BJ (cell line): Measurements from ENCODE around the gene GABRR1. TPM values are rescaled to one million over a fixed set of nuclear protein-coding genes. Genes with fewer than 3 reads are reported as not detected.

Experiments used
- CTCF ChIA-PET: fragments of 350-600 bp; formaldehyde crosslinking; extraction: SDS; loops from one replicate; lab custom pipeline; 2021; ENCODE audit warnings: antibody characterized with exemption, inconsistent platforms; lab: Yijun Ruan, JAX
- POLR2A ChIA-PET: fragments of 300-600 bp; sonication (Branson Sonifier 250); formaldehyde crosslinking; extraction: SDS; loops from one replicate; lab custom pipeline; 2021; ENCODE audit warnings: antibody characterized with exemption; lab: Charles Lee
- DNase-seq: peaks from one replicate; pipeline ENCODE4 v3.0.0-alpha.2; 2011; ENCODE audit warnings: low read depth
- H3K27me3 ChIP-seq: 2 replicates; pipeline ENCODE4 v1.6.0; 2011; ENCODE audit warnings: low read length; ENCODE audit not compliant: control insufficient read depth, insufficient read depth
- H3K36me3 ChIP-seq: 2 replicates; pipeline ENCODE4 v1.5.1; 2011; ENCODE audit warnings: low read length; ENCODE audit not compliant: control insufficient read depth, insufficient read depth
- H3K4me3 ChIP-seq: 2 replicates; pipeline ENCODE4 v1.5.1; 2011; ENCODE audit warnings: low read depth, mild to moderate bottlenecking, control low read depth, low read length
- CTCF ChIP-seq: IDR thresholded peaks from 2 replicates; pipeline ENCODE4 v1.5.1; 2011; ENCODE audit warnings: low read depth, mild to moderate bottlenecking, control low read depth, inconsistent platforms, low read length, moderate library complexity; ENCODE audit not compliant: insufficient read depth
- polyA plus RNA-seq: library from polyadenylated mRNA; depleted of rRNA; stranded (reverse); fragments of >200 nt; gene quantifications from 2 replicates; pipeline ENCODE4 v1.2.3, GENCODE V29; 2011

The GABRR1 gene
- polyA plus RNA-seq, 1 experiment = not detected

- Histone ChIP-seq H3K27me3 (no peaks in the 10 kb centered on the region), H3K36me3 (no peaks in the 10 kb centered on the region), H3K4me3 (no peak overlapping the region)
- POLR2A ChIA-PET = no interaction called here
- CTCF ChIA-PET = no interaction called here
- no peak for TF ChIP-seq CTCF
- DNase-seq = no peak
Measured at GRCh38 chr6:89257781-89258180, 40.6 kb upstream of the GABRR1 start.

- no peak for TF ChIP-seq CTCF
- CTCF ChIA-PET = interaction anchor here (0.5 kb wide), 1 partner anchor 110 kb away, joined by 3 read pairs; no protein-coding TSS in a partner anchor
- POLR2A ChIA-PET = no interaction called here
- H3K36me3 ChIP-seq = no peaks in the 10 kb centered on the region
- no peaks in the 10 kb centered on the region for H3K27me3 ChIP-seq
- no peak overlapping the region for H3K4me3 ChIP-seq
- DNase-seq = no peak
Measured at GRCh38 chr6:89257346-89257745, 40.2 kb upstream of the GABRR1 start.

- POLR2A ChIA-PET = no interaction called here
- Histone ChIP-seq H3K27me3 (no peaks in the 10 kb centered on the region), H3K4me3 (no peak overlapping the region), H3K36me3 (no peaks in the 10 kb centered on the region)
- no peak for TF ChIP-seq CTCF
- CTCF ChIA-PET = interaction anchor here (0.9 to 1.7 kb wide), 2 partner anchors 109 to 273 kb away, joined by 3 to 5 read pairs; no protein-coding TSS in a partner anchor
- no peak for DNase-seq
Measured at GRCh38 chr6:89255417-89255816, 38.3 kb upstream of the GABRR1 start.

- no peak for DNase-seq
- no peak for TF ChIP-seq CTCF
- POLR2A ChIA-PET = no interaction called here
- no peaks in the 10 kb centered on the region for H3K36me3 ChIP-seq
- H3K27me3 ChIP-seq = no peaks in the 10 kb centered on the region
- CTCF ChIA-PET = interaction anchor here (1.7 kb wide), 1 partner anchor 272 kb away, joined by 5 read pairs; no protein-coding TSS in a partner anchor
- no peak overlapping the region for H3K4me3 ChIP-seq
Measured at GRCh38 chr6:89254569-89254968, 37.4 kb upstream of the GABRR1 start.

- no peaks in the 10 kb centered on the region for H3K27me3 ChIP-seq
- TF ChIP-seq CTCF = no peak
- no peak for DNase-seq
- CTCF ChIA-PET = interaction anchor here (1.2 kb wide), 1 partner anchor 9 kb away, joined by 3 read pairs; no protein-coding TSS in a partner anchor
- POLR2A ChIA-PET = no interaction called here
- H3K36me3 ChIP-seq = no peaks in the 10 kb centered on the region
- H3K4me3 ChIP-seq = no peak overlapping the region
Measured at GRCh38 chr6:89252907-89253306, 35.7 kb upstream of the GABRR1 start.
